Stimulated activated CD8-positive, alpha-beta memory T cell treated with anti-CD3 and anti-CD28 coated beads, Interleukin-7, amount 100 ng/mL, for 4 hours (primary cell): Measurements from ENCODE around the gene CCND3.
"Not testable (repeated sequence)": the region's sequence is repeated elsewhere in the genome, so short reads cannot be mapped to it uniquely, and the experiment has no call there.

Experiments used
- DNase-seq, 2 donors: peaks; one replicate each; pipeline ENCODE4 v3.0.0-alpha.2; 2020; ENCODE audit warnings: low read depth in 2 of 2

The CCND3 gene

GRCh38 chr6:41947581-41948220 lies 6.1 kb upstream of the CCND3 start:
- no peak for DNase-seq

GRCh38 chr6:41943456-41943855 lies 1.8 kb upstream of the CCND3 start:
- no peak for DNase-seq

- not testable (repeated sequence) for DNase-seq
Observed at GRCh38 chr6:41942882-41943281, 1.3 kb upstream of the CCND3 start.

DNA sequence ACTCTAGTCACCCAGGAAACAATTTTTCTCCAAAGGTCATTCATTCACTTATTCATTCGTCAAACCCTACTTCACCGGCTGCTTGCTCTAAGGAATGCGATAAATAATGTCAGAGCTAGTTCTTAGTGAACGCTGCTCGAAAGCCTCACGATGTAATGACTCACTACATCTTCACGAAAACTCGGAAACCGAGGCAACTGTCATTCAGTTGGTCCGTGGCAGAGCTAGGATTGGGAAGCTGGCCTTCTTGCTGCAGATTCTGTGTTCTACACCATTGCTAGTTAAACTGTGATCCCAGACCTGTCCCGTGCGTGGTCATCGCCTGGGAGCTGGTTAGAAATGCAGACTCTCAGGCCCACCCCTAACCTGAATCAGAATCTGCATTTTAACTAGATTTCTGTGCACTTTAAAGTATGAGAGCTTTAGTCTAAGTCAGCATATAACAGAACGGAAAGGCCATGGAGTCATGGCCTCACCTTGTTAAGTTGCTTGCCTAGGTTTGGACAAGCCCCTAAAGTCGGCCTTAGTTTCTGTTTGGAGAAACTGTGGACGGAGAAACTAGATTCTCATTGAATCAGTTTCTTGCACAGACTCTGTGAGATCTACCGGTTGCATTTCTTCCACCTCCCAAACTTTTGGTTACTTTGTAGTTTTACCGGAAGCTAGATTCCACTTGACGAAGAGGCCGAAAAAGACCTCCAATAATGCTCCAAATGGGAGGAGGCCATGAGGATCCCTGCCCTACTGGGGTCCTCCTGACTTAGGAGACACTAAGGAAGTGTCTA lies 651 bp upstream of the CCND3 start:
- no peak for DNase-seq

GRCh38 chr6:41940759-41941279 lies 789 bp downstream of the CCND3 start:
- peak in 1 of 2 donors; percentile 52 for DNase-seq

DNA sequence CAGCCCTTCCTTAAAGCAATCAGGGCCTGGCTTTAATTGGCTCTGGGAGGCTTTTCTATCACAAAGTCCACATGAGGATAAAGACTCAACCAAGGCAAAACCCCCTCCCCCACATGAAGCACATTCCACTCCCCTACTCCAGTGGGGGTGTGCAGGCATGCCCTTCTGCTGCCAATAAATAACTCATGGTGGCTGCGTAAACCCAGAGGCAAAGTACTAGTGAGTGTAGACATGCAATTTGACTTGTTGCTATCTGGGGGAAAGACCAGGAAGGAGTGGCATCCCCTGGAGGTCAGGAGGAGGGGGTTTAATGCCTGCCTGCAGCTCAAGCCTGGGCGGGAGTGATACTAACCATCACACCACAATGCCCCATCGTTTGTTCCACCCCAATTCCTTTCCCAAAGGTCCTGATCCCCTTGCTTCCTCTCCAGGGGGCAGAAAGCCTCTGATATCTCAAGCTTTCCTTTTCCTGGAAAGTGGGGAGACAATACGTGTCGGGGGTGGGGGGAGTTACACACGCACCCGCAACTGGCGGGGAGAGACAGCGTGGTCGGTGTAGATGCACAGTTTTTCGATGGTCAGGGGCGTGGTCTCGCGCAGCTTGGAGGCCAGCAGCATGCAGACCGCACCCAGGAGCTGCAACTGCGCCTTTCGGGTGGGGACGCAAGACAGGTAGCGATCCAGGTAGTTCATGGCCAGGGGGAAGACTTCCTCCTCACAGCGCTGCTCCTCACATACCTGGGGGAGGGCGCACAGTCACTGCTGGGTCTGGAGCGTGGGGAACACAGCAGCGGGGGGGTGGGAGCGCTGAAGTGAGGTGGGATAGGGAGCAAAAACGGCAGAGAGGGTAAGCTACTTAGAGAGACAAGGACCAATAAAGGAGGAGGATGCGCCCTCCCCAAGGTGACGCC lies 1.5 kb downstream of the CCND3 start:
- DNase-seq, result no peak

- DNase-seq, result no peak
Observed at GRCh38 chr6:41939176-41939847, 2.3 kb downstream of the CCND3 start.

- no peak for DNase-seq
Observed at GRCh38 chr6:41938590-41939175, 2.9 kb downstream of the CCND3 start.

DNA sequence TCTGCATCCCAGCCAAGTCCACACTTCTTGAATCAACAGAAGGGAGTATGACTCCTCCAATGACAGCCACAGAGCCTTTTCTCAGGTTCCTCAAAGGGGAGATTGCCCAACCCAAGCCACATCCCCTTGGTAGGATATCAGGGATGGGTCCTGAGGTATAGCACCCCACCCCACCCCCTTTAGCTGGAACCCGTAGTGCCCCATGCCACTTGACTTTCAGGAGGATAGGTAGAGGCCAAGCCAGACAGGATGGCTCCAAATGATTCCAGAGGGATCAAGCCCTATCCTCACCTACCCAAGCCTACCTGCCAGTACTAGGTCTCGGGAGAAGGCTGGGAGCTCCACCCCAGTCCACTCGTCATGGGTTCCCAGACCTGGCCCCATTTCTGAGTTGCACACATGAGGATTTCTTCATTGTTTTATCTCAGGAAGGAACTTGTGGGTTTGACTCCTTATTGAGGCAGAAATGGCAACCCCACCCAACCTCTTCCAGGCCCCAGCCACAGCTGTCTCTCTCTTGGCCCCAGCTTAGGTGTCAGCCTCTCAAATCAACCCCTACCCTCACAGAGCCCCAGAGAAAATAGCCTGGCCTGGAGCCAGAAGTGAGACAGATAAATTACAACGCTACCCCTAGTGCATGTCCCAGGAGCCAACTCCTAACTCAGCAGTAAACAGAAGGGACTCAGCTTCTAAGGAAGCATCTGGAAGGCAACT lies 3.6 kb downstream of the CCND3 start:
- no peak for DNase-seq

- no peak for DNase-seq
Observed at GRCh38 chr6:41937472-41937860, 4.1 kb downstream of the CCND3 start.

DNA sequence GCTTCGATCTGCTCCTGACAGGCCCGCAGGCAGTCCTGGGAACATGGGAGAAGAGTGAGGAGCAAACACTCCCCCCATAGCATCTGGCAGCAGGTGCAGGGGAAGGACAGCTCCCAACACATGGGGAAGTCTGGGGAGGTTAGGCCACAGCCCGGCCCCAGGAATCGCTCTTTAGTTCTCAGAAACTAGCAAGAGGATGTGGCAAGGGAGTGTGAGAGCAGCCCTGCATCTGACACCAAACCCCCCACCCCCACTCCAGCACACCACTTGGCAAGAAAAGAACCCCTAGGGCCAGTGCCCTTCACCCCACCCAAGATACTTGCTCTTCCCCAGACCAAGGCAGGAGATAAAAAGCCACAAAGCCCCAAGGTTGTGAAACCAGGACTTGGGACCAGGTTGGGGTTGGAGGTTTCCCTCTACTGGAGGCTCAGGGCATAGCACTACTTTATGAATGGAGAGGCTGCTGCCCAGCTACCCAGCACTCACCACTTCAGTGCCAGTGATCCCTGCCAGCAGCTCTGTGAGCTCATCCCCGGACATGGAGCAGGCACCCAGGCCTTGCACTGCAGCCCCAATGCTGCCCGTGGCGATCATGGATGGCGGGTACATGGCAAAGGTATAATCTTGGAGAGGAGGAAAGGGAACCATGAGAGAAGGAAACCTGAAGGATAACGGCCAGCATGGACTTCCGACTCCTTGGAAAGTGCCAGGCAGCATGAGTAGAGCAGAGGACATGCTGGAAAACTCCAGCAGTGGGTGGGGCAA lies 5.4 kb downstream of the CCND3 start:
- DNase-seq, result peak; percentile 67 to 75

GRCh38 chr6:41935685-41936072 lies 5.9 kb downstream of the CCND3 start:
- no peak for DNase-seq

GRCh38 chr6:41935193-41935574 lies 6.4 kb downstream of the CCND3 start:
- no peak for DNase-seq

DNA sequence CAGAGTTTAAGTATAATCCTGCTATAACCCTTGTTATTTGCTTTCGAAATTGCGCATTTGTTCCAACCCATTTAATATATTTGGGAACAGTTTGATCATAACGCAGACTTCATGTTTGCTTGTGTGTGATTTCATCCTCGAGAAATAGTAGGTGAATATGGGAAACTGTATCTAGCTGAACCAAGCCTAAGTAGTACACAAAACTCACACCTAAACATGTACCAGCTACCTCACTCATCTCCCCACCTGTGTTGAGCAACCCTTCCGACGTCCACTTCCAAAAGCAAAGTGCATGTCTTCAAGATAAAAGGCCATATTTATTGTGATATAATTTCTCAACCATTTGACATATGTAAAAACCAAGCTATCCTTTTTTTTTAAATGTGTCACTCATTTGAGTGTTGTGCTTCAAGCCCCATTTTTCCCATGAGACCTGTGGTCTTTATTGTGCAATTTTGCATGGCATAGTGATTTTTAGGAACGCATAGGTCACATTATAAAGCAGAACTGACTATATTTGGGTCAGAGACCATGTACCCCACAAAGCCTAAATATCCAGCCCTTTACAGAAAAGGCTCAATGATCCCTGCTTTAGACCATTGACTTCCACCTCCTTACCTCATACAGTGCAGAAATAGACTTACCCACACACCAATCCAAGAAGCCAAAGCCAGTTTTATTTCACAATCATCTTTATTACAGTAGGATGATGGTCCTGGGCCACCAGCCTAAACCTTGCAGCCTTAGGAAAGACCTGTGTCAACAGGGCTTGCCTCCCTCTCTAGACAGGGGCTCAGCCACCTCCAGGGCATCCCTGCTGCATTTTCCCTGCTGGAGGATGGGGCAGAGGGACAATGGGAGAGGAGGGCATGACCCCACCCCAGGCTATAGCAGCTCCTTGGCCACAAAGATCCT lies 7.1 kb downstream of the CCND3 start:
- no peak for DNase-seq

DNA sequence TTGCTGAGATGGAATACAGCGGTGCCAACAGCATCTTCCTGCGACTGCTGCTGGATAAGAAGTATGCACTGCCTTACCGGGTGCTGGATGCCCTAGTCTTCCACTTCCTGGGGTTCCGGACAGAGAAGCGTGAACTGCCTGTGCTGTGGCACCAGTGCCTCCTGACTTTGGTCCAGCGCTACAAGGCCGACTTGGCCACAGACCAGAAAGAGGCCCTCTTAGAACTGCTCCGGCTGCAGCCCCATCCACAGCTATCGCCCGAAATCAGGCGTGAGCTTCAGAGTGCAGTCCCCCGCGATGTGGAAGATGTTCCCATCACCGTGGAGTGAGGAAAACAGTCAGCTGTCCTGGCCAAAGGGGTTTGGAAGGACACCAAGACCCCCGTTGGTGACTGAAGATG lies 9.2 kb downstream of the CCND3 start:
- DNase-seq, result no peak

DNA sequence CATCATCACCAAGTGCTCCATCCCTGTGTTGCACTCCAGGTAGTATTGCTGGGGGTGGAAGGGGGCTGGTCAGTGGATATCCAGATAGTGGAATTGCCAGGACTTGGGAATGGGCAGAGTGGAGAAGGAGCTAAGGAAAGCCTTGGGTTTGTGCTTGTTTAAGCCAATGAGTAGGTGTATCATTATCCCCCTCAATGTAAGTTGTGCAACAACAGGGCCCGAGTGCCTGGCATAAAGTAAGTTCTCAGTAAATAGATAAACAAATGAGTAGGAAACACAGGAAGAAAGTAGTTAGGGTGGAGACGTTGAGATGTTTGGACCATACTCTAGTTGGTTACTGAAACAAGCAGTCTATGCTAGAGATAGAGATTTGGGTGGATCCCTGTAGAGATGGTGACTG lies 9.8 kb downstream of the CCND3 start:
- no peak for DNase-seq

- no peak for DNase-seq
Observed at GRCh38 chr6:41929924-41930323, 11.7 kb downstream of the CCND3 start.

GRCh38 chr6:41927253-41927652 lies 14.4 kb downstream of the CCND3 start:
- no peak for DNase-seq

DNA sequence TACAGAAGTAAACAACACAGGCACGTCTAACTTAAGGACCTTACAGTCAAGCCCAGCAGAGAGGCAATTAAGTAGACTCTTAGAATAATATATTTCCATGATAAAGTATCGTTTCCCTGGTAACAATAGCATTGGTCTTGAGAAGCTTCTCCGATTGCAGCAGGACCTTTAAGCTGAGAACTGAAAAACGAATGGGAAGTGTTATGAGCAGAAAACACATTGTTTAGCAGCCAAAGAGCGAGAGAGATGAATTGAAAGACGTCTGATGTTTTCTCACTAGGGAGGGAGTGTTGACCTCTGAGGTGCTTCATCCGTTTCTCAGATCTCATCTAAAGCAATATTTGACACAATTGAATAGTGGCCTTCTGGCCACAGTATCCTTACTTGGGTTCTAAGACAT lies 19.5 kb downstream of the CCND3 start:
- DNase-seq, result no peak
